SK-N-DZ (cell line): Measurements from ENCODE around the gene CHST3. TPM values are rescaled to one million over a fixed set of nuclear protein-coding genes. Genes with fewer than 3 reads are reported as not detected.

ENCODE experiments used
- DNase-seq: peaks from one replicate; pipeline ENCODE4 v3.0.0-alpha.2; 2015; ENCODE audit warnings: low spot score
- polyA plus RNA-seq, 2 experiments: library from polyadenylated mRNA; depleted of rRNA; stranded (reverse); fragments of >200 nt; gene quantifications; 2 replicates each; pipeline ENCODE4 v1.2.3, GENCODE V29; 2014

CHST3 gene
- 0.85 and 1.9 TPM in 2 replicates for polyA plus RNA-seq (2014; cell fraction: cytosol; rRNA removed)
- 0.63 and 0.91 TPM in 2 replicates for polyA plus RNA-seq (2014; cell fraction: nucleus; rRNA removed)

GRCh38 chr10:71964098-71964742, at the start of gene CHST3:
CHST3 (plus strand) TSS chr10:71964395; CDS start chr10:72005843, 41,448 bp downstream.
- DNase-seq = no peak

- no peak for DNase-seq
Measured at GRCh38 chr10:71916827-71917226, 47.4 kb upstream of the CHST3 start.

- no peak for DNase-seq
Measured at GRCh38 chr10:71918992-71919391, 45.2 kb upstream of the CHST3 start.

GRCh38 chr10:71919956-71920539, 44.1 kb upstream of the CHST3 start:
- peak; percentile 21 for DNase-seq

- no peak for DNase-seq
Measured at GRCh38 chr10:71920540-71921323, 43.5 kb upstream of the CHST3 start.

GRCh38 chr10:71921324-71922027, 42.7 kb upstream of the CHST3 start:
- peak; percentile 55 for DNase-seq

GRCh38 chr10:71923138-71923692, 41.0 kb upstream of the CHST3 start:
- no peak for DNase-seq

- DNase-seq = no peak
Measured at GRCh38 chr10:71924771-71925170, 39.4 kb upstream of the CHST3 start.

- DNase-seq = no peak
Measured at GRCh38 chr10:71927159-71927558, 37.0 kb upstream of the CHST3 start.

- no peak for DNase-seq
Measured at GRCh38 chr10:71927776-71928592, 36.2 kb upstream of the CHST3 start.

GRCh38 chr10:71931295-71931694, 32.9 kb upstream of the CHST3 start:
- no peak for DNase-seq

GRCh38 chr10:71933651-71934050, 30.5 kb upstream of the CHST3 start:
- DNase-seq = no peak

- no peak for DNase-seq
Measured at GRCh38 chr10:71938211-71938610, 26.0 kb upstream of the CHST3 start.

GRCh38 chr10:71939304-71939703, 24.9 kb upstream of the CHST3 start:
- no peak for DNase-seq

GRCh38 chr10:71939861-71940474, 24.2 kb upstream of the CHST3 start:
- no peak for DNase-seq

GRCh38 chr10:71940752-71941151, 23.4 kb upstream of the CHST3 start:
- DNase-seq = no peak

- DNase-seq = no peak
Measured at GRCh38 chr10:71941318-71941717, 22.9 kb upstream of the CHST3 start.

- DNase-seq = no peak
Measured at GRCh38 chr10:71945819-71946474, 18.2 kb upstream of the CHST3 start.

- no peak for DNase-seq
Measured at GRCh38 chr10:71946700-71947099, 17.5 kb upstream of the CHST3 start.
